ENCODE measurements around the gene CDK16.

Gene CDK16

GRCh38 chrX:47209508-47210238, 8.8 kb upstream of the CDK16 start:
- Histone ChIP-seq H3K4me1 (ENCODE audit: insufficient read depth, low read length) (no peaks in the 10 kb centered on the region), H3K9ac (ENCODE audit: low read depth, low read length) (no peak overlapping the region), H3K4me3 (ENCODE audit: low read length) (no peak overlapping the region), H3K27ac (ENCODE audit: low read depth, low read length) (no peak overlapping the region), H3K27me3 (ENCODE audit: insufficient read depth, low read length) (no peaks in the 10 kb centered on the region), H3K36me3 (ENCODE audit: insufficient read depth, low read length) (peaks cover 97% of the 10 kb centered on the region), H3K9me3 (ENCODE audit: insufficient read depth, low read depth, low read length) (no peaks in the 10 kb centered on the region)
- WGBS = 97% methylated on average over 16 of the region's 16 CpGs

- Histone ChIP-seq H3K4me1 (ENCODE audit: insufficient read depth, low read length) (no peaks in the 10 kb centered on the region), H3K27ac (ENCODE audit: low read depth, low read length) (no peak overlapping the region), H3K27me3 (ENCODE audit: insufficient read depth, low read length) (no peaks in the 10 kb centered on the region), H3K4me3 (ENCODE audit: low read length) (no peak overlapping the region), H3K36me3 (ENCODE audit: insufficient read depth, low read length) (peaks cover 97% of the 10 kb centered on the region), H3K9ac (ENCODE audit: low read depth, low read length) (no peak overlapping the region), H3K9me3 (ENCODE audit: insufficient read depth, low read depth, low read length) (no peaks in the 10 kb centered on the region)
- 95% methylated on average over 12 of the region's 15 CpGs for WGBS
These were observed 7.6 kb upstream of the CDK16 start for GRCh38 chrX:47210661-47211425.

- Histone ChIP-seq H3K27ac (ENCODE audit: low read depth, low read length) (no peak overlapping the region), H3K9me3 (ENCODE audit: insufficient read depth, low read depth, low read length) (no peaks in the 10 kb centered on the region), H3K4me1 (ENCODE audit: insufficient read depth, low read length) (no peaks in the 10 kb centered on the region), H3K9ac (ENCODE audit: low read depth, low read length) (no peak overlapping the region), H3K27me3 (ENCODE audit: insufficient read depth, low read length) (no peaks in the 10 kb centered on the region), H3K4me3 (ENCODE audit: low read length) (no peak overlapping the region), H3K36me3 (ENCODE audit: insufficient read depth, low read length) (peaks cover 88% of the 10 kb centered on the region)
- 97% methylated on average over 12 of the region's 12 CpGs for WGBS
These were observed 5.8 kb upstream of the CDK16 start for GRCh38 chrX:47212381-47213293.

DNA sequence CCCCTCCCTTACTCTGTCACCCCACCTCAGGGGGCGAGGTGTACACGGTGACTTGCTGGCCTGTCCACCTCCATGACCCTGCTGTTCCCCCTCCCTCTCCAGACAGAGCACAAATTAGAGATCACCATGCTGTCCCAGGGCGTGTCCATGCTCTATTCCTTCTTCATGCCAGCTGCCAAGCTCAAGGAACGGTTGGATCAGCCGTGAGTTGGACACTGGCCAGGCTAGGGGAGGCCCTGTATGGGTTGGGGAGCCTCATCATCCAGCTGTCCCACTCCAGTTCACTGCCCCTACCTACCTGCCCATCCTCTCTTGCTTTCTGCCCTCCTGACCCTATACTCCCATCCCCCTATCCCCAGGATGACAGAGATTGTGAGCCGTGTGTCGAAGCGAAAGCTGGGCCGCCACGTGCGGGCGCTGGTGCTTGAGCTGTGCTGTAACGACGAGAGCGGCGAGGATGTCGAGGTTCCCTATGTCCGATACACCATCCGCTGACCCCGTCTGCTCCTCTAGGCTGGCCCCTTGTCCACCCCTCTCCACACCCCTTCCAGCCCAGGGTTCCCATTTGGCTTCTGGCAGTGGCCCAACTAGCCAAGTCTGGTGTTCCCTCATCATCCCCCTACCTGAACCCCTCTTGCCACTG, 3.9 kb upstream of the CDK16 start:
- WGBS = 96% methylated on average over 19 of the region's 20 CpGs
- no peaks in the 10 kb centered on the region for H3K4me1 ChIP-seq (ENCODE audit: insufficient read depth, low read length)
- H3K9me3 ChIP-seq (ENCODE audit: insufficient read depth, low read depth, low read length) = no peaks in the 10 kb centered on the region
- no peak overlapping the region for H3K27ac ChIP-seq (ENCODE audit: low read depth, low read length)
- peaks cover 70% of the 10 kb centered on the region for H3K36me3 ChIP-seq (ENCODE audit: insufficient read depth, low read length)
- no peaks in the 10 kb centered on the region for H3K27me3 ChIP-seq (ENCODE audit: insufficient read depth, low read length)
- H3K9ac ChIP-seq (ENCODE audit: low read depth, low read length) = no peak overlapping the region
- no peak overlapping the region for H3K4me3 ChIP-seq (ENCODE audit: low read length)

DNA sequence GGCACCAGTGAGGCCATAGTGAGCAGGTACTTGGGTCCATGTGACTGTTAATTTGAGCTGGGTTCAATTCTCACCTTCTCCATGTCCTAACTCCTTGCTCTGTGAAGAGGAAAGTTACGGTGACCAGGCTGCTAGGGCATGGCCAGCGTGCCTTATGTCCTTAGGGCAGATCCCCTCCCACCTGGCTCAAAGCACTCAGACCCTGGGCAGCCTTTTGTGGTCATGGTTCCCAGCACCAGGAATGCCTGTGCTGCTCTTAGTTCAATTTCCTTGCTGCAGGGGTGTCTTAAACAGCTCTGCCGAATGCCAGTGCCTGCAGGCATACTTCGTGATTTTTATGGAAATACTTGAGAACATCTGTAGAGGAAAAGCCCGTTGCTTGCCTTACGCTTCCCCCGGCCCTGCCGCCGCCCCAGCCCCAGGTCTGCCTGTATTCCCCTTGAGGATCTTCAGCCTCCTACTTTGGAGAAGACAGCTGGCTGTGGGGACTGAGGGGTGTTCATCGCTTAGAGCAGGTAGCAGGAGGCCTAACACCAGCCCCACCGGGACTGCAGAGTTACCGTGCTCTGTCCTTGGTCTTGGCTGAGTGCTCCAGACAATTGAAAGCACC, 3.1 kb upstream of the CDK16 start:
- no peaks in the 10 kb centered on the region; the same call in 1 of the 2 replicates for H3K4me1 ChIP-seq (ENCODE audit: insufficient read depth, low read length)
- no peak overlapping the region for H3K9ac ChIP-seq (ENCODE audit: low read depth, low read length)
- H3K9me3 ChIP-seq (ENCODE audit: insufficient read depth, low read depth, low read length) = no peaks in the 10 kb centered on the region
- no peak overlapping the region for H3K27ac ChIP-seq (ENCODE audit: low read depth, low read length)
- WGBS = 91% methylated on average over 12 of the region's 12 CpGs
- H3K36me3 ChIP-seq (ENCODE audit: insufficient read depth, low read length) = peaks cover 62% of the 10 kb centered on the region
- H3K27me3 ChIP-seq (ENCODE audit: insufficient read depth, low read length) = no peaks in the 10 kb centered on the region
- H3K4me3 ChIP-seq (ENCODE audit: low read length) = no peak overlapping the region

DNA sequence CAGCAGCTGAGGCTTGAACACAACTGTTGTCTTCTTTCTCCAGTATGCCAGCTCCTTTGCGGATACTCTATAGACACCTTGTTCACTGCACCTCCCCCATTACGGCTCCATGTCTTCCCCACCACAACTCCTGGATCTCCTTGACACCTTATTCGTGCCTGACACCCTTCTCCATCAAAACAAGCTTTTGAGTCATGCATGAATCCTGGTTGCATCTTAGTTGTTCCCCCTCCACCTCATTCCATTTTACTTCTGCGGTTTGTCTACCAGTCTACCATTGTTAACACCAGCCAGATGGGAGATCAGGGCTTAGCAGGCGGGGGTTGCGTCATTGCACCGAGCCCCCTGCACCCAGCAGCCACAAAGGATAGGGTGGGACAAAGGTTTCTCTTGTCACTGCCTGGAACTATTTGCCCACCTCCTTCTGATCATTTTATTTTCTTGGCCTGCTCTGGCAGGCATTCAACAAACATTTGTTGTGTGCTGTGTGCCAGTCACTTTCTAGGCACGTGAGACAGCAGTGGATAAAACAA, 2.0 kb upstream of the CDK16 start:
- peaks cover 56% of the 10 kb centered on the region for H3K36me3 ChIP-seq (ENCODE audit: insufficient read depth, low read length)

DNA sequence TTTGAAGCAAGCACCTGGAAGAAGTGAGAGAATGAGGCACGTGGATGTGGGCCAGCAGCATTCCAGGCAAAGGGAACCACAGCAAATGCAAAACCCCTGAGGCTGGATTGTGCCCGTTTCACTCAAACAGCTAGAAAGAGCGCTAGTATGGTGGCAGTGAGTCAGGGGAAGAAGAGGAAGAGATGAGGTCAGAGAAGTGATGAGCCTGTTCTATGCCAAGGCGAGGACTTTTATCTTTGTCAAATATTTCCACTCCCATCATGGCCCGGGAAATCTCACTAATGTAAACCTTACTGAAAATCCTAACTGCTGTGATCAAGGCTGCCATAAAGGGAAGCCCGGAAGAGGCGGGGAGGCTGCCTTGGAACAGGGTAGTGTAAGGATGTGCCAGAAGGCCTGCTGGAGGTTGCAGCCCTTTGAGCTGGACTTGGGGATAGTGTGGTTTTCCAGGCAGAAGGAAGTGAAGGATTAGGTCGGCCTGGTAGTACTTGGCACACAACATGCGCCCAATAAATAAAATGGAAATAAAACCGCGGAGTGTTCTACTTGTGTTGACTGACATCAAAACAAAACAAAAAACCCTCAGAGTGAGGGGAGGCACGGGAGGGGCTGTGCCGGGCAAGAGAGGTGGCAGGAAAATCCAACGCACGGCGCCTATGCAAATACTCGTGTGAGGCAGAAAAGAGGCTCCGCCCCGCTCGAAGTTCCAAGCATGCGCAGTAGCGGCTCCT, 1.2 kb upstream of the CDK16 start:
- Histone ChIP-seq H3K36me3 (ENCODE audit: insufficient read depth, low read length) (peaks cover 51% of the 10 kb centered on the region), H3K27ac (ENCODE audit: low read depth, low read length) (peak overlapping the region; percentile 83), H3K9ac (ENCODE audit: low read depth, low read length) (peak overlapping the region; percentile 74), H3K4me1 (ENCODE audit: insufficient read depth, low read length) (no peaks in the 10 kb centered on the region; the same call in 1 of the 2 replicates), H3K27me3 (ENCODE audit: insufficient read depth, low read length) (no peaks in the 10 kb centered on the region), H3K4me3 (ENCODE audit: low read length) (peak overlapping the region; percentile 53), H3K9me3 (ENCODE audit: insufficient read depth, low read depth, low read length) (no peaks in the 10 kb centered on the region)
- 13% methylated on average over 17 of the region's 22 CpGs for WGBS

More for the DNA sequence above, 2.0 kb upstream of the CDK16 start:
- Histone ChIP-seq H3K27ac (ENCODE audit: low read depth, low read length) (peak overlapping the region; percentile 83; the same call in 1 of the 2 replicates), H3K9me3 (ENCODE audit: insufficient read depth, low read depth, low read length) (no peaks in the 10 kb centered on the region), H3K27me3 (ENCODE audit: insufficient read depth, low read length) (no peaks in the 10 kb centered on the region), H3K4me3 (ENCODE audit: low read length) (no peak overlapping the region; the same call in 1 of the 2 replicates), H3K4me1 (ENCODE audit: insufficient read depth, low read length) (no peaks in the 10 kb centered on the region; the same call in 1 of the 2 replicates), H3K9ac (ENCODE audit: low read depth, low read length) (no peak overlapping the region)
- WGBS = 83% methylated on average over 8 of the region's 8 CpGs

DNA sequence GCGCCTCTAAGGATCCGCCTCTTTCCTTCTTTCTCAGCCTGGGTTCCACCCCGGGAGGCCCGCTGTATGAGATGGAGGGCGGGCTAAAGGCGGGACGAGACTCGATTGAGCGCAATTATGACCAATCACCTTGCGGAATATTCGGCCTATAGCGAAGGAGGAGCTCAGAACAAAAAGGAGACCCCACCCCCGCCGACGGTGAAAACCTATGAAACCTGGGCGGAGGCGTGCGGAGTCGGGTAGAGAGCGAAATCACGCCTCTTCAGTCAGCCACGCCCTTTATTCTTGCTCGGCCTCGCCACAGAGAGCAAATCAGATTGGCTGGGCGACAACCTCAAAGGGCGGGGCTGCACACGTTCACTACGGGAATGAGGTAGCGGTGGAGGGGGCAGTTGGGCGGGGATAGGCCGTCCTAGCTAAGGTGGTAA, 615 bp upstream of the CDK16 start:
- Histone ChIP-seq H3K4me3 (ENCODE audit: low read length) (peak overlapping the region; percentile 67), H3K4me1 (ENCODE audit: insufficient read depth, low read length) (no peaks in the 10 kb centered on the region; the same call in 1 of the 2 replicates), H3K27me3 (ENCODE audit: insufficient read depth, low read length) (no peaks in the 10 kb centered on the region), H3K36me3 (ENCODE audit: insufficient read depth, low read length) (peaks cover 46% of the 10 kb centered on the region), H3K27ac (ENCODE audit: low read depth, low read length) (peak overlapping the region; percentile 94; the same call in 1 of the 2 replicates), H3K9me3 (ENCODE audit: insufficient read depth, low read depth, low read length) (no peaks in the 10 kb centered on the region), H3K9ac (ENCODE audit: low read depth, low read length) (peak overlapping the region; percentile 98)
- WGBS = under 1% methylated on average over 31 of the region's 31 CpGs

DNA sequence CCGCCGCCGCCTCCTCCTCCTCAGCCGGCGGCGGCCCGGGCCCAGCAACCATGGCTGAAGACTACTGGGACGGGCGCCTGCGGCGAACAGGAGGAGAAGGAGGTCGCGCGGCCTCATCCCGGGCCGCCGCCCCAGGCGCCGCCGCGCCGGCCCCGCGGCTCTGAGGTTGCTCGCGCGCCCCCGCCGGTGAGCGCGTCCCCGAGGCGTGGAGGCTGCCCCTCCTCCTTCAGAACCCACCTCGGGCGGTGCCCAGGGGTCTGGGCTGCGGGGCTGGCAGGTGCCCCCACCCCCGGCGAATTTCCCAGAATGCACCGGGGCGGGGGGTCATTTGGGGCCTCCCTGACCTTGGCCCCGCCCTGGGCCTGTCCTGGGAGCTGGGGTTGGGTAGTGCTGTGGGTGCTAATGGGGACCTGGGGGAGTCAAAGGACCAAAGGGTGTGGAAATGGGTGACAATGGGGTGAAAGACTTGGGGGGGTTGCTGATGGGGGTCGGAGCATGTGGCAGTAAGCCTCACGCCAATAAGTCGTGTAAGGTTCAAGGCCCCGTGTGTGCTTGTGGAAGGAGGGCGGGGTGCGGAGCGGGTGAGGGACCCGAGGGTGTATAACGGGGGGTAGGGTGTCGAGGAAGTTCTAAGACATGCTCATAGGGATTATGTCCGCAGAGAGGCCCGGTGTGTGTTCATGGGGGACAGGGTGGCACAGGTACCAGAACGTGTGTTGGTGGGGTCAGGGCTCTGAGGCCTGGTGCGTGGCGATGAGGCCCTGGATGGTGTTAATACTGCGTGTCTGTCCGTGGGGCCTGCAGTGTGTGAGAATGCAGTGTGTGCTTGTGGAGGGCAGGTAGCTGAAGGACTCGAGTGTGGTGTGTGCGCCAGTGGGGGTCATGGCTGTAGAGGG, 687 bp downstream of the CDK16 start:
- Histone ChIP-seq H3K9ac (ENCODE audit: low read depth, low read length) (peak overlapping the region; percentile 98), H3K4me3 (ENCODE audit: low read length) (peak overlapping the region; percentile 67), H3K4me1 (ENCODE audit: insufficient read depth, low read length) (no peaks in the 10 kb centered on the region; the same call in 1 of the 2 replicates), H3K9me3 (ENCODE audit: insufficient read depth, low read depth, low read length) (no peaks in the 10 kb centered on the region), H3K27ac (ENCODE audit: low read depth, low read length) (peak overlapping the region; percentile 94; the same call in 1 of the 2 replicates), H3K27me3 (ENCODE audit: insufficient read depth, low read length) (no peaks in the 10 kb centered on the region), H3K36me3 (ENCODE audit: insufficient read depth, low read length) (peaks cover 48% of the 10 kb centered on the region)
- WGBS = 3% methylated on average over 60 of the region's 60 CpGs
